Ovary (tissue), 9 donors: ENCODE measurements around the gene KCNIP4. TPM values are rescaled to one million over a fixed set of nuclear protein-coding genes. Genes with fewer than 3 reads are reported as not detected.

Experiments used
- DNase-seq, 5 donors: peaks; one replicate each; pipeline ENCODE4 v3.0.0-alpha.2; 2019 to 2020
- H3K27ac ChIP-seq, 2 donors: fragments of 200-600 bp; one replicate each; pipeline versions ENCODE4 v1.5.1 to v1.8.0; 2019 to 2022
- H3K27me3 ChIP-seq: fragments of 200-600 bp; one replicate; pipeline ENCODE4 v1.8.0; 2022
- H3K36me3 ChIP-seq: fragments of 200-600 bp; sonication (generic); one replicate; pipeline ENCODE4 v1.5.1; 2019
- H3K4me1 ChIP-seq: one replicate; pipeline ENCODE4 v1.8.1; 2013; ENCODE audit warnings: mild to moderate bottlenecking, moderate library complexity; ENCODE audit not compliant: insufficient read depth
- H3K4me3 ChIP-seq: fragments of 200-600 bp; sonication (generic); one replicate; pipeline ENCODE4 v1.5.1; 2017
- H3K9me3 ChIP-seq, 2 donors: fragments of 200-600 bp in 1 of 2; sonication (generic) in 1 of 2; one replicate each; pipeline versions ENCODE4 v1.5.1 to v1.8.1; 2013 to 2019; ENCODE audit warnings: mild to moderate bottlenecking in 1 of 2, moderate library complexity in 1 of 2
- EP300 ChIP-seq: sonication (generic); formaldehyde crosslinking; IDR thresholded peaks from one replicate; pipeline ENCODE4 v1.6.1; 2017; ENCODE audit warnings: antibody characterized with exemption
- POLR2A ChIP-seq: fragments of 450-650 bp; IDR thresholded peaks from one replicate; pipeline ENCODE4 v1.6.1; 2017; ENCODE audit warnings: antibody characterized with exemption, mild to moderate bottlenecking, moderate library complexity
- WGBS, 3 donors: extraction: QIAGEN DNeasy Blood & Tissue Kit in 1 of 3; methylation state at CpG; one replicate each; pipeline versions ENCODE4 v1.1.5 to v1.1.7; 2013 to 2017; 5-methylcytosine and 5-hydroxymethylcytosine counted together
- intact Hi-C, 4 donors: fragments of 100-400 bp; cut with DNase I; formaldehyde crosslinking; loops; one replicate each; pipeline versions ENCODE4 v1.11.0 to v1.15.1; 2022 to 2023
- polyA plus RNA-seq, 2 donors: library from polyadenylated mRNA; stranded (reverse); fragments of 200-250 nt in 1 of 2; fragments of 350-450 nt in 1 of 2; fragmentation: Illumina TruSeq in 1 of 2; extraction: RNeasy Lipid Tissue Mini Kit (QIAGEN cat#74804) in 1 of 2; gene quantifications; one replicate each; pipeline ENCODE4 v1.2.3, GENCODE V29; 2013 to 2014
- total RNA-seq, 7 donors: library from RNA; depleted of rRNA in 2 of 7; stranded (reverse); fragments of >200 nt in 2 of 7; fragmentation: NEBNext Ultra II Directional in 3 of 7; extraction: Animal tissue kit (Norgen Biotek cat#: 25700) in 3 of 7; gene quantifications; one replicate each; pipeline versions ENCODE4 v1.1.0 to v1.2.4, GENCODE V29; 2016 to 2023
- TF ChIP-seq, protein P1 (sequence below), 3 donors: fragments of 450-650 bp in 2 of 3; fragments of 200-600 bp in 1 of 3; IDR thresholded peaks; one replicate each; pipeline versions ENCODE4 v1.5.1 to v1.8.0; 2016 to 2022; ENCODE audit warnings: antibody characterized with exemption in 3 of 3, mild to moderate bottlenecking in 1 of 3
- donor health status: DM: no; HTN: no; CAD: no; lungs with moderate emphysema.
- donor health status: DM: no; HTN: no; CAD: no.
- donor health status: Bipolar disorder and iron deficiency.
- donor health status: DM: yes; HTN: yes; CAD: no.
- donor health status: DM: no; HTN: no; CAD: no.
- donor health status: DM: yes; HTN: yes; CAD: no.

KCNIP4 gene
- total and polyA plus RNA-seq, 9 donors: 0.11 to 3.9 (median 0.93) TPM; not detected in 1

DNA sequence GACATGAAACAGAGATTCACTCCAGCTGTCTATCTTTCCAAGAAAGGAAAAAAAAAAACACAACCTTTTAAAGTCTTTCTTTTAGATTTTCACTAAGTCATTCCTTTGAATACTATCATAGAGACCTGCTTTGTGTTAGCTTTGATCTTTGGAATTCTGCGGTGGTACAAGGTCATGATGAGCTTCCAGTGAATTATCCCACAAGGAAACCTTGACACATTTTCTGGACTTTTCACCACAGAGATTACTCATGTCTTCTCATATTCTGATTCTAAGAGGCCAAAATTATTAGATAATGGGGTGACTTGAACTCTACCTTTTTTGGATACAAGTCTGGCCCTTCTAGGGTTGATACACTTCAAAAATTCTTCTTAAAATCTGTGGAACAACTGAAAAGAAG lies 1046.7 kb downstream of the KCNIP4 start:
- WGBS, 3 donors: 22 to 43% (median 38%) methylated on average over 1 of the region's 1 CpG
- Histone ChIP-seq H3K27ac (no peak overlapping the region), H3K4me1 (no peaks in the 10 kb centered on the region), H3K36me3 (no peaks in the 10 kb centered on the region), H3K9me3 (no peaks in the 10 kb centered on the region), H3K27me3 (no peaks in the 10 kb centered on the region), H3K4me3 (no peak overlapping the region)
- no peak for DNase-seq
- intact Hi-C loops: no loop called here
- TF ChIP-seq POLR2A (no peak), EP300 (no peak)
- TF ChIP-seq, protein P1, sequence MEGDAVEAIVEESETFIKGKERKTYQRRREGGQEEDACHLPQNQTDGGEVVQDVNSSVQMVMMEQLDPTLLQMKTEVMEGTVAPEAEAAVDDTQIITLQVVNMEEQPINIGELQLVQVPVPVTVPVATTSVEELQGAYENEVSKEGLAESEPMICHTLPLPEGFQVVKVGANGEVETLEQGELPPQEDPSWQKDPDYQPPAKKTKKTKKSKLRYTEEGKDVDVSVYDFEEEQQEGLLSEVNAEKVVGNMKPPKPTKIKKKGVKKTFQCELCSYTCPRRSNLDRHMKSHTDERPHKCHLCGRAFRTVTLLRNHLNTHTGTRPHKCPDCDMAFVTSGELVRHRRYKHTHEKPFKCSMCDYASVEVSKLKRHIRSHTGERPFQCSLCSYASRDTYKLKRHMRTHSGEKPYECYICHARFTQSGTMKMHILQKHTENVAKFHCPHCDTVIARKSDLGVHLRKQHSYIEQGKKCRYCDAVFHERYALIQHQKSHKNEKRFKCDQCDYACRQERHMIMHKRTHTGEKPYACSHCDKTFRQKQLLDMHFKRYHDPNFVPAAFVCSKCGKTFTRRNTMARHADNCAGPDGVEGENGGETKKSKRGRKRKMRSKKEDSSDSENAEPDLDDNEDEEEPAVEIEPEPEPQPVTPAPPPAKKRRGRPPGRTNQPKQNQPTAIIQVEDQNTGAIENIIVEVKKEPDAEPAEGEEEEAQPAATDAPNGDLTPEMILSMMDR (IDR thresholded peaks at IDR 0.05): no peak

DNA sequence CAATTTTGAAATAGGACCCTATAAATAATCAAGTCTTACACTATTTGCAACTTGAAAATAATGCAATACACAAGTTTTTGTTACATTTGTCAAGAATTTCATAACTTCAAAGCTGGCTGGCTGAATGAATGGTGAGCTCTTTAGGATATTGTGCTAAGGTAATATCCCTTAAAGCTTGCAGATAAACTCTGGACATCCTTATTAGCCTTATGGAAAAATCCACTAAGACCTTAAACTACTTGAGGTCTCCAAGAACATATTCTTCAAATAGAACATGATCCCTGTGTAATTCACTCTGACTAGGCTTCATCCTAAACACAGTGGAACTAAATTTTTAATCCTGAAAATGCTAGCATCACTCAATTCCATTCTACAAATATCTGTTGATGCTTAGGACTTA lies 1049.0 kb downstream of the KCNIP4 start:
- no peaks in the 10 kb centered on the region for H3K27me3 ChIP-seq
- TF ChIP-seq POLR2A (no peak), EP300 (no peak)
- TF ChIP-seq, protein P1 (IDR thresholded peaks at IDR 0.05): no peak
- no peak overlapping the region for H3K4me3 ChIP-seq
- intact Hi-C loops: no loop called here
- no peaks in the 10 kb centered on the region for H3K9me3 ChIP-seq
- H3K4me1 ChIP-seq: no peaks in the 10 kb centered on the region
- no peaks in the 10 kb centered on the region for H3K36me3 ChIP-seq
- no peak for DNase-seq
- no peak overlapping the region for H3K27ac ChIP-seq

DNA sequence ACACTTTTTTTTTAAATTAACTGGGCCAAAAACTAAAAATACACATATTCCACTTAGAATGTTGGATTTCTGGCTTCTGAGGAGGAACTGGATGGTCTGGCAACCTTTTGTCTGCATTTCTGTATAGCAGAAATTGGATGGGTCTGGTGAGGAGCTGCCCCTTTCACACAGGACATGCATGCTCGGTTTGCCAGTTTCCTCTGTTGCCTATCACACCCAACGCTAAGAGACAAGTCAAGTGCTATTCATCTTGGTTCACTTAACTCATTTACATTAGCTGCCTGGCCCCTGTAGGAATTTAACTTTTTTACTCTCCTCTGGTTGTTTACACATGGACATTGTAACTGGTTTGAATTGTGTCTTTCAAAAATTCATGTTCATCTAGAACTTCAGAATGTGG lies 1052.6 kb downstream of the KCNIP4 start:
- no peak for DNase-seq
- TF ChIP-seq, protein P1 (IDR thresholded peaks at IDR 0.05): no peak
- TF ChIP-seq EP300 (no peak), POLR2A (no peak)
- H3K27ac ChIP-seq: no peak overlapping the region
- no peaks in the 10 kb centered on the region for H3K9me3 ChIP-seq
- intact Hi-C loops: no loop called here
- H3K27me3 ChIP-seq: no peaks in the 10 kb centered on the region
- WGBS, 3 donors: 76 to 86% (median 79%) methylated on average over 2 of the region's 2 CpGs
- H3K36me3 ChIP-seq: no peaks in the 10 kb centered on the region
- no peaks in the 10 kb centered on the region for H3K4me1 ChIP-seq
- H3K4me3 ChIP-seq: no peak overlapping the region

DNA sequence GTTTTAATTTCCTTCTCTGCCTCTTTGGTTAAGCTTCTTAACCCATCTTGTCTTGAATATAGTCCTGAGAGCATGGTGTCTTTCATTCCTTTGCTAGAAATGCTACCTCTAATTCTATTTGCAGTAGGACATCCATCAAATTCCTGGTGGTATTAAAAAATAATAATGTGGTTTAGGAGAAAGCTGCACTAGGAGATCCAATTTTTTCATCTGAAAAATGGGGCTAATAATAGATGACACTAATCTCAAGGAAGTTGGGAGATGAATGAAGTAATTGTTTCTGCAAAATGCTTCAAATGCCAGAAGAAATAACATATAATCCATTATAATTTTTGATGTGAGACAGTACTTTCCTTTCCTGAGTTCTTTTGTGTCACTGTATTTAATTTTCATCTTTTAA lies 1053.4 kb downstream of the KCNIP4 start:
- no peaks in the 10 kb centered on the region for H3K27me3 ChIP-seq
- H3K4me3 ChIP-seq: no peak overlapping the region
- no peak for DNase-seq
- intact Hi-C loops: no loop called here
- no peaks in the 10 kb centered on the region for H3K36me3 ChIP-seq
- no peaks in the 10 kb centered on the region for H3K9me3 ChIP-seq
- no peak overlapping the region for H3K27ac ChIP-seq
- H3K4me1 ChIP-seq: no peaks in the 10 kb centered on the region
- TF ChIP-seq EP300: no peak
- TF ChIP-seq POLR2A: no peak
- TF ChIP-seq, protein P1 (IDR thresholded peaks at IDR 0.05): no peak

DNA sequence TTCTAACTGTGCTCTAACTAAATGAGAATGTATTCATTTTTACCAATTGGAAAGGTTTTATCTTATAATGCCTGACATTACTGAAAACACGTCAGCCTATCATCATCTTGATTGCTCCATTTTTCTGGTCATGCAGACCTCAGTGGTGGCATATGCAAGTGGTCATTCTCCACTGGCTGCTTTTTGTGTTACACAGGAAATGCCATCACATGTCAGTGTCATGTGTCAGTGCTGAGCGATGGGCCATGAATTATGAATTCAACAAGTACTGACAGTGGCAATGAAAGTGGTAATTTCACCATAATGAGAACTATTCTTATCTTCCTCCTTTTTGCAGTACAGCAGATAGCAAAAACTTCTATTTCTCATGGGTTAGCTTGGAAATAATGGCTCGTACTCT lies 1057.8 kb downstream of the KCNIP4 start:
- Histone ChIP-seq H3K4me1 (no peaks in the 10 kb centered on the region), H3K36me3 (no peaks in the 10 kb centered on the region), H3K4me3 (no peak overlapping the region), H3K9me3 (no peaks in the 10 kb centered on the region), H3K27me3 (no peaks in the 10 kb centered on the region), H3K27ac (no peak overlapping the region)
- TF ChIP-seq, protein P1 (IDR thresholded peaks at IDR 0.05): no peak
- no peak for TF ChIP-seq EP300
- TF ChIP-seq POLR2A: no peak
- no peak for DNase-seq
- intact Hi-C loops: no loop called here
- WGBS, 3 donors: 93 to 95% (median 94%) methylated on average over 3 of the region's 3 CpGs
